Stimulated activated naive CD4-positive, alpha-beta T cell treated with Interleukin-2 at 50 U/mL for 16 hours (primary cell): ENCODE measurements around the gene CAPN3.

Source experiments
- DNase-seq: peaks from one replicate; lab custom pipeline; 2025; lab: John Stamatoyannopoulos, UW

Gene CAPN3

DNA sequence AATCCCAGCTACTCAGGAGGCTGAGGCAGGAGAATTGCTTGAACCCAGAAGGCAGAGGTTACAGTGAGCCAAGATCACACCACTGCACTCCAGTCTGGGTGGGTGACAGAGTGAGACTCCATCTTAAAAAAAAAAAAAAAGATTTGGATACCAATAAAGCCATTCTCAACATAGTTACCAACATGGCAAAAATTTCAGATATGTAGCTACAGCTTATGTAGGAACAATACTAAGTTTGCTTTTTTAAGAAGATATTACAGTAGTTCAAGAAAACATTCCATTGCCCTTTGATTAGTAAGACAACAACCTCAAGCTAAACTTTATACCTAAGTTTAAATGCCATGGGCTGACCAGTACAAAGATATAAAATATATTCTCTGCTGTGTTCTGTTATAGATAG lies 97.2 kb downstream of the CAPN3 start:
- no peak for DNase-seq

- DNase-seq, result no peak
Observed at GRCh38 chr15:42456971-42457370, 97.7 kb downstream of the CAPN3 start.

- DNase-seq, result no peak
Observed at GRCh38 chr15:42457445-42458442, 98.4 kb downstream of the CAPN3 start.

DNA sequence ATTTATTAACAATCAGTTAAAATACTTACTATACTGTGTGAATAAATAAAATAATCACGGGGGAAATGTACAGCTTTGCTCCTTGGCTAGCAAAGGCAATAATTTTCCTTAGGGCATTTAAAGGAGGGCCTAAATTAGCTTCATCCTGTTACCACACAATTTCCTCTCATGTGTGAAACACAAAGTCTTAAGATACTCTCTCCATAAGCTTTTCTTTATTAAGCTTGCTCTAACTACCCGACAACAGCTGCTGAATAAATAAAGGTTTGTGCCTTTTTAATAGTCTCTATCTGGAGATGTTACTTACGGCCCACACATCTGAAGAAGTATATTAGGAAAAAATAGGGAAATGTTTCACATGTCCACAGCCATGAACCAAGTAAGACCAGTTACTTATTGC lies 102.0 kb downstream of the CAPN3 start:
- no peak for DNase-seq
